ENCODE measurements around the gene FAM114A1. TPM values are rescaled to one million over a fixed set of nuclear protein-coding genes. Genes with fewer than 3 reads are reported as not detected.

The FAM114A1 gene
- total RNA-seq, 1 donor from 2014 or later: 223 TPM

DNA sequence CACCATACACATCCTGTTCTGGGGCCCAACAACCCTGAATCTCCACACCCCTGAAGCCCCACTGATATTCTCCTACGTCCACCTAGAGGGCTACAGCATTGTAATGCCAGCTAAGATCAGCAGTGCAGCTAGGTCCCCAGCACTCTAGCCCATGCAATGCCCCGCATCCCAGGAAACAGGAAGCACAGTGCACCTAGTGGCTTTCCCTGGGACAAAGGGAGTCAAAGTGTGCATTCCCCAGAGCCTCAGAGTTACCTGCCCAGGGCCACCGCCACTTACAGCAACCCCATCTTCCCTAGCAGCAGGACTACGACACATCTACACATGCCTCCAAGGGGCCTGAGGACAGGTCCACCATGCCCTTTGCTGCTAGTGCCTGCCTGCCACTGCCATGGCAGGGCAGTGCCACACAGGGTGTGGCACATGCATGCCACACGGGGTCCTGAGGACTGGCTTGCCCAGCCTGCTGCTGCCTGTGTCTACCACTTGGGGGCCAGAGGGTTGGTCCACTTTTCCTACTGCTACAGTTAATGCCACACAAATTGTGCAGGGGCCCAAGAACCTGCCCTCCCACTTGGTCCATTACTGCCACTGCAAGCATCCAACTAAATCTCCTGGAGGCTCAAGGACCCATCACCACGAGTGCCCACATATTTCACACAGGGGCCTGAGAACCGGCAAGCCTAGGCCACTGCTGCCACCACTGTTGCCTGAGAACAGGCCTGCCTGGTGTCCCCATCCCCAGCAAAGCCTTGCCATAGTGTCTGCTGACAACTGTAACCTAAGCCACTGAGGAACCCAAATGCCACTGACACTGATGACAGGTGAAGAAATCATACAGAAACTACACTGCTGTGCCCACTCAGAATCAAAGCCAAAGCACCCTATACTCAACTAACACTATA, 34.7 kb upstream of the FAM114A1 start:
- Mint-ChIP-seq H3K27me3 (ENCODE audit: low read depth) (no peaks in the 10 kb centered on the region), H3K4me1 (ENCODE audit: low read depth) (no peaks in the 10 kb centered on the region), H3K4me3 (ENCODE audit: unreplicated experiment) (no peak overlapping the region), H3K36me3 (ENCODE audit: low read depth) (peaks cover 13% of the 10 kb centered on the region), H3K27ac (ENCODE audit: unreplicated experiment) (no peak overlapping the region), H3K9me3 (ENCODE audit: low read depth) (peaks cover 33% of the 10 kb centered on the region)
- TF ChIP-seq CTCF (IDR thresholded peaks at IDR 0.05): no peak
- no peak for DNase-seq (ENCODE audit: low spot score)

DNA sequence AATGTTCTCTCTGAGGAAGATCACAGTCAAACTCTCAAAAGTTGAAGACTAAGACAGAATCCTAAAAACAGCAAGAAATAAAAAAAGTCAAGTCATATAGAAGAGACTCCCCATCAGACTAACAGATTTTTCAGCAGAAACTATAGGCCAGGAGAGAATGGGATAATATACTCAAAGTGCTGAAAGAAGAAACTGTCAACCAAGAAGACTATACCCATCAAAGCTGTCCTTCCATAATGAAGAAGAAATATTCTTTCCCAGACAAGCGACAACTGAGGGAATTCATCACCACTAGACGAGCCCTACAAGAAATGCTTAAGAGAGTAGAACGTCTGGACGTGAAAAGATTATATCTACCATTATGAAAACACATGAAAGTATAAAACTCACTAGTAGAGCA, 33.0 kb upstream of the FAM114A1 start:
- Mint-ChIP-seq H3K9me3 (ENCODE audit: low read depth) (peaks cover 33% of the 10 kb centered on the region), H3K4me3 (ENCODE audit: unreplicated experiment) (no peak overlapping the region), H3K27me3 (ENCODE audit: low read depth) (no peaks in the 10 kb centered on the region), H3K36me3 (ENCODE audit: low read depth) (peaks cover 13% of the 10 kb centered on the region), H3K27ac (ENCODE audit: unreplicated experiment) (no peak overlapping the region), H3K4me1 (ENCODE audit: low read depth) (no peaks in the 10 kb centered on the region)
- no peak for TF ChIP-seq CTCF (IDR thresholded peaks at IDR 0.05)
- no peak for DNase-seq (ENCODE audit: low spot score)

- H3K36me3 Mint-ChIP-seq (ENCODE audit: low read depth): peaks cover 11% of the 10 kb centered on the region
- no peak for TF ChIP-seq CTCF (IDR thresholded peaks at IDR 0.05)
- H3K4me1 Mint-ChIP-seq (ENCODE audit: low read depth): no peaks in the 10 kb centered on the region
- peaks cover 33% of the 10 kb centered on the region for H3K9me3 Mint-ChIP-seq (ENCODE audit: low read depth)
- no peaks in the 10 kb centered on the region for H3K27me3 Mint-ChIP-seq (ENCODE audit: low read depth)
- no peak overlapping the region for H3K27ac Mint-ChIP-seq (ENCODE audit: unreplicated experiment)
- no peak overlapping the region for H3K4me3 Mint-ChIP-seq (ENCODE audit: unreplicated experiment)
- no peak for DNase-seq (ENCODE audit: low spot score)
Measured at GRCh38 chr4:38837334-38837733, 30.3 kb upstream of the FAM114A1 start.

DNA sequence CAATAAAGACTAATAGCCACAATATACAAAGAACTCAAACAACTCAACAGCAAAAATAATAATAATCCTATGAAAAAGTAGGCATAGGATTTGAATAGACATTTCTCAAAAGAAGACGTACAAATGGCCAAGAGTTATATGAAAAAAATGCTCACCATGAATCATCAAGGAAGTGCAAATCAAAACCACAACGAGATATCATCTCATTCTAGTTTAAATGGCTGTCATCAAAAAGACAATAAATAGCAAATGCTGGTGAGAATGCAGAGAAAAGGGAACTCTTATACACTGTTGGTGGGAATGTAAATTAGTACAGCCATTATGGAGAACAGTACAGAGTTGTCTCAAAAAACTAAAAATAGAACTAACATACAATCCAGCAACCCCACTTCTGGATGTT, 29.8 kb upstream of the FAM114A1 start:
- Mint-ChIP-seq H3K4me3 (ENCODE audit: unreplicated experiment) (no peak overlapping the region), H3K27me3 (ENCODE audit: low read depth) (no peaks in the 10 kb centered on the region), H3K9me3 (ENCODE audit: low read depth) (peaks cover 33% of the 10 kb centered on the region), H3K27ac (ENCODE audit: unreplicated experiment) (no peak overlapping the region), H3K36me3 (ENCODE audit: low read depth) (peaks cover 11% of the 10 kb centered on the region), H3K4me1 (ENCODE audit: low read depth) (no peaks in the 10 kb centered on the region)
- TF ChIP-seq CTCF (IDR thresholded peaks at IDR 0.05): no peak
- DNase-seq (ENCODE audit: low spot score): no peak

GRCh38 chr4:38842994-38843393, 24.6 kb upstream of the FAM114A1 start:
- Mint-ChIP-seq H3K27ac (ENCODE audit: unreplicated experiment) (no peak overlapping the region), H3K4me3 (ENCODE audit: unreplicated experiment) (no peak overlapping the region), H3K27me3 (ENCODE audit: low read depth) (no peaks in the 10 kb centered on the region), H3K9me3 (ENCODE audit: low read depth) (no peaks in the 10 kb centered on the region), H3K36me3 (ENCODE audit: low read depth) (no peaks in the 10 kb centered on the region), H3K4me1 (ENCODE audit: low read depth) (no peaks in the 10 kb centered on the region)
- no peak for DNase-seq (ENCODE audit: low spot score)
- no peak for TF ChIP-seq CTCF (IDR thresholded peaks at IDR 0.05)

Measured in chondrocyte (in vitro differentiated cells).